ENCODE measurements around the gene THAP8.

Gene THAP8

GRCh38 chr19:35992907-35993765, 60.9 kb downstream of the THAP8 start:
- DNase-seq, result no peak

GRCh38 chr19:35991731-35992450, 62.2 kb downstream of the THAP8 start:
- no peak for DNase-seq

GRCh38 chr19:35990771-35991730, 63.0 kb downstream of the THAP8 start:
- no peak for DNase-seq

- no peak for DNase-seq
Observed at GRCh38 chr19:35990156-35990555, 63.9 kb downstream of the THAP8 start.

- no peak for DNase-seq
Observed at GRCh38 chr19:35988824-35989223, 65.3 kb downstream of the THAP8 start.

- no peak for DNase-seq
Observed at GRCh38 chr19:35987571-35987896, 66.6 kb downstream of the THAP8 start.

GRCh38 chr19:35986664-35987570, 67.2 kb downstream of the THAP8 start:
- no peak for DNase-seq

GRCh38 chr19:35986111-35986510, 68.0 kb downstream of the THAP8 start:
- DNase-seq, result no peak
